ENCODE data around the gene RNF43.

DNA sequence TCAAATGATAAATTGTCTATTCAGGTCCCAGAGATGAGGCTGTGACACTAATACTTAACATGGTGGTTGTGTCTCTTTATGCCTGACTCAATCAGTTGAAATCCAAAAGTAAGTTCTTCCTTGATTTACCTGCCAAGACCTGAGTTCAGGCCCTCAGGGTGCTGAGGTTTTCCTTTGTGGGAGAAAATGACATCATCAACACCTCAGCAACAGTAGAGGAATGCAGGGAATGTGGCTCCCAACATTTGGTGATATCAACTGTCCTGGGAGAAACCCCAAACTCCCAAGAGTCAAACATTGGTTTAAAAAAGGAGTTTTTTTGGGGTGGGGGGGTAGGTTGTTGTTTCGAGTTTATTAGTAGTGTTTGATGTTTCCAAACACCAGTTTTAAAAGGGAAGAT, 14.7 kb downstream of the RNF43 start:
- TF ChIP-seq, protein P1, sequence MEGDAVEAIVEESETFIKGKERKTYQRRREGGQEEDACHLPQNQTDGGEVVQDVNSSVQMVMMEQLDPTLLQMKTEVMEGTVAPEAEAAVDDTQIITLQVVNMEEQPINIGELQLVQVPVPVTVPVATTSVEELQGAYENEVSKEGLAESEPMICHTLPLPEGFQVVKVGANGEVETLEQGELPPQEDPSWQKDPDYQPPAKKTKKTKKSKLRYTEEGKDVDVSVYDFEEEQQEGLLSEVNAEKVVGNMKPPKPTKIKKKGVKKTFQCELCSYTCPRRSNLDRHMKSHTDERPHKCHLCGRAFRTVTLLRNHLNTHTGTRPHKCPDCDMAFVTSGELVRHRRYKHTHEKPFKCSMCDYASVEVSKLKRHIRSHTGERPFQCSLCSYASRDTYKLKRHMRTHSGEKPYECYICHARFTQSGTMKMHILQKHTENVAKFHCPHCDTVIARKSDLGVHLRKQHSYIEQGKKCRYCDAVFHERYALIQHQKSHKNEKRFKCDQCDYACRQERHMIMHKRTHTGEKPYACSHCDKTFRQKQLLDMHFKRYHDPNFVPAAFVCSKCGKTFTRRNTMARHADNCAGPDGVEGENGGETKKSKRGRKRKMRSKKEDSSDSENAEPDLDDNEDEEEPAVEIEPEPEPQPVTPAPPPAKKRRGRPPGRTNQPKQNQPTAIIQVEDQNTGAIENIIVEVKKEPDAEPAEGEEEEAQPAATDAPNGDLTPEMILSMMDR (IDR thresholded peaks at IDR 0.05) = no peak
- TF ChIP-seq POLR2AphosphoS5 (IDR thresholded peaks at IDR 0.05) = no peak
- no peak for TF ChIP-seq EP300 (IDR thresholded peaks at IDR 0.05)

Data from sigmoid colon (tissue), 4 donors.